Renal cortical epithelial cell (primary cell): ENCODE results near the gene ZBTB45. TPM values are rescaled to one million over a fixed set of nuclear protein-coding genes. Genes with fewer than 3 reads are reported as not detected.
"Not testable (repeated sequence)": the region's sequence is repeated elsewhere in the genome, so short reads cannot be mapped to it uniquely, and the experiment has no call there.

Experiments
- DNase-seq: peaks from one replicate; pipeline ENCODE4 v3.0.0-alpha.2; 2011; ENCODE audit warnings: low read depth
- total RNA-seq: library from RNA; depleted of rRNA; stranded (reverse); fragments of >200 nt; gene quantifications from 2 replicates; pipeline ENCODE4 v1.2.3, GENCODE V29; 2014

Gene ZBTB45
- total RNA-seq, 1 donor from 2014 or later: 10.2 TPM

DNA sequence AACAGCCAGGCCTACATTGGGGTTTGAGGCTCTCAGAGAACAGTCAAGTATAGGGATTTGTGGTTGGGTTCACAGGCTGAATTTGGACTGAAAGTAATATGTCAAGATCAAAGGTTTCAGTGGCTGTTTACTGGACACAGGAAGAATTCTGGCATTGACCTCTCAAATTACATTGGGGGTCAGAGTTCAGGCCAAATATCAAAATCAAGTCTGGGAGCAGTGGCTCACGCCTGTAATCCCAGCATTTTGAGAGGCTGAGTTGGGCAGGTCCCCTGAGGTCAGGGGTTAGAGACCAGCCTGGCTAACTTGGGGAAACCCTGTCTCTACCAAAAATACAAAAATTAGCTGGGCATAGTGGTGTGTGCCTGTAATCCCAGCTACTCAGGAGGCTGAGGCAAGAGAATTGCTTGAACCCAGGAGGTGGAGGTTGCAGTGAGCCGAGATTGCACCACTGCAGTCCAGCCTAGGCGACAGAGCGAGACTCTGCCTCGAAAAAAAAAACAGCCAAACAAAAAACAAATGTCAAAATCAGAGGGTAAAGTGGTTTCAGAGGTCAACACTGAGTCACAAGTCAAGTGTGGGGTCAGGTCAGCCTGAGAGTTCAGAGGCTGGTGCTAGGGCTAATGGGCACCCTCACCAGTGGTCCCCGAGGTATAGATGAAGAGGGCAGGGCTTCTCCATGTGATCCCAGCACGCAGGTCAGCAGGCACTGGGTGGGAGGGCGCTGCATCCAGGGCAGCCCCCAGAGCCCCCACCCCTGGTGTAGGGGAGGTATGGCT lies 9.3 kb downstream of the ZBTB45 start:
- DNase-seq: no peak

DNA sequence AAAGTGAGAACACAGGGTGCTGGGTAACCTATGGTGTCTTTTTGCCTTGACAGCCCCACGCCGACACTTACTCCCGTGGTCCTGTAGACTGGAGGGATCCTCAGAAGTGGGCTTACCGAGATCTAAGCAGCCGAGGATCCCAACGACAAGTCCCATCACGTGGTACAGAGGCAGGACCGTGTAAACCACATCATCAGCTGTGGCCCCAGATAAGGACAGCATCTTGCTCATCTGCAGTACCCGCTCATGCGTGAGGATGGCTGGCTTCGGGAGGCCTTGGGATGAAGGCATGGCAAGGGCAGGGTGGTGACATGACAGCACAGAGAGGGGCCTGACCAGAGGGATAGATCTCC lies 9.9 kb downstream of the ZBTB45 start:
- no peak for DNase-seq

DNA sequence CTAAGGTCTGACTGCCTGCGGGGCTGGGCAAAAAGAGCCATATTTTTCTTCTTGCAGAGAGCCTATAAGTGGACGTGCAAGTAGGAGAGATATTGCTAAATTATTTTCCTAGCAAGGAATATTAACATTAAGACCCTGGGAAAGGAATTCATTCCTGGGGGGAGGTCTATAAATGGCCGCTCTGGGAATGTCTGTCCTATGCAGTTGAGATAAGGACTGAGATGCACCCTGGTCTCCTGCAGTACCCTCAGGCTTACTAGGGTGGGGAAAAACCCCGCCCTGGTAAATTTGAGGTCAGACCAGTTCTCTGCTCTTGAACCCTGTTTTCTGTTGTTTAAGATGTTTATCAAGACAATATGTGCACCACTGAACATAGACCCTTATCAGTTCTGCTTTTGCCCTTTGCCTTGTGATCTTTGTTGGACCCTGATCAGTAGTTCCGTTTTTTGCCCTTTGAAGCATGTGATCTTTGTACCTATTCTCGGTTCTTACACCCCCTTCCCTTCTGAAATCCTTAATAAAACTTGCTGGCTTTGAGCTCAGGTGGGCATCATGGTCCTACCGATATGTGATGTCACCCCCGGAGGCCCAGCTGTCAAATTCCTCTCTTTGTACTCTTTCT lies 11.9 kb downstream of the ZBTB45 start:
- DNase-seq: not testable (repeated sequence)

DNA sequence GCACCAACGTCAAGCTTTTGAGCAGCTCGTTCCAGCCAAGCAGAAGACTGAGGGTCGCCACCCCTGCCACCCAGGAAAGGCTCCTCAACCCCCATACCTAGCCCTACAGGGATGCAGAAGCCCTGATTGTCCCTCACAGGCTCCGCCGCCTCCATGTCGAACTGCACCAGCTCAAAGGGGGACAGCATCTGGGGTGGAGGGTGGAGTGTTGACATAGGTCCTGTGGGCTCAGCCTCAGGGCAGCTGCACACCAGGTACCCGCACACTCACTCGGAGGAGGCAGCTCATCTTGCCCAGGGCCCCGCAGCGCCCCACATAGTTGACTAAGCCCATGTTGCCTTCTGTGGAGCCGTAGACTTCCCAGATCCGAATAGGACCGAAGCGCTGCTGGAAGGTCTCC lies 19.4 kb downstream of the ZBTB45 start:
- DNase-seq: no peak

DNA sequence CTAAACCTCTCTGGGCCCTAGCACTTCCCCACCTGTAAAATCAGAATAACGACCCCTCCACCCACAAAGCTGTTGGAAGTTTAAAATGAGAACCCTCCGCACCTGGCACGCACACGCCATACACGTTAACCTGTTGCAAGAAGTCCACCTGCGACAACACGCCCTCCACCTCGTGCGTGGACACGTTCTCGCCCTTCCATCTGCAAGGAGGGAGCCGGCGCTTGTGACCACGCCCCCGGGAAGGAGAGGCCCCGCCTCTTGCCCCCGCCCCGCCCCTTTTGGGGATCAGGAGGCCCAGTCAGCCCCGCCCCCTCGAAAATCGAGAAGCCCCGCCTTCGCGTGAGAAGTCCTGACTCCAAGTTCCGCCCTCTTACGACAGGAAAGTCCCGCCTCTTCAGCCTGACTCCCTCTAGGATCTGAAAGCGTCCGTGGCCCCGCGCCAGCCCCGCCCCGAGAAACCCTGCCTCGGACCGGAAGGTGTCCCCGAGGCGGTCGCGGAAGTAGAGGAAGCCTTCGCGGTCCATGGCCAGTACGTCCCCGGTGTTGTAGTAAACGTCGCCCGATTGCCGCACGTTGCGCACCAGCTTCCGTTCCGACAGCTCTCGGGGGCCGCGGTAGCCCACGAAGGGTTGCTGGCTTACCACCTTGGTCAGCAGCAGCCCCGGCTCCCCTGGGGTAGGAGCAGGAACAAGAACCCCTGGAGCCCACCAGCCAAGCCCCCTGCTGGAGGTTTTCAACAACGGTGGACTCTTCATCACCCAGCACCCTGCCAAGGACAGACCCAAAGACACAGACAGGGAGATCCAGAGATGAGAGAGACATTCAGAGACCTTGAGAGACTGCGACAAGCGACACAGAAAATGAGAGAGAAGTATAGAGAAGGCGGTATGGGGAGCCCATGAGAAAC lies 20.3 kb downstream of the ZBTB45 start:
- peak; percentile 97 for DNase-seq

DNA sequence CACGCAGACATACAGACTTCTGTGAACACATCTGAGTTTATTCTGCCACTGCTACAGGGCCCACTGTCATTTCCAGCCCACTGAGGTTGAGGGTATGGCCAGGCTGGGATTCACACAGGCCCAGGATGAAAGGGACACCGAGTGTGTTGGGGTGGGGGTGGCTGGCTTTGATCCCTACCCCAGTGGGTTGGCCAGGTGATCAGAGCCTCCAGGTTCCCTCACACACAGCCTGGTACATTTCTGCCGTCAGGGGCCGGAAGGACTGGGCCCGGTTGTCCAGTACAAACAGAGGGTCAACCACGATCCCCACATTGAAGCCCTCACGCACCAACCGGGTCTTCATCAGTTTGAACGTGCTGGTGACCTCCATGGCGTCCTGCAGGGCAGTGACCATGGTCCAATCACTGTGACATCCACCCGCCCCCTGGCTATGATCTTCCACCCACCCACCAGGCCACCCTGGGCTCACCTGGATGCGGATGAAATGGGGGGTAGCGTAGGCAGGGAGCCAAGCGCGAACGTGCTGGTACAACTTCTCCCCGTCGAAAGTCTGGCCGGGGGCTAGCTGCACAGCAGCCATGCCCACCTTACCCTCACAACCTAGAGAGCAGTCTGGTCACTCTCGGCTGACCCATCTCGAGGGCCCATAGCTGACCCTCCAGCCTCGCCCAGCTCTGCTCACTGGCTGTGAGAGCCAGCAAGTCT lies 21.1 kb downstream of the ZBTB45 start:
- no peak for DNase-seq

DNA sequence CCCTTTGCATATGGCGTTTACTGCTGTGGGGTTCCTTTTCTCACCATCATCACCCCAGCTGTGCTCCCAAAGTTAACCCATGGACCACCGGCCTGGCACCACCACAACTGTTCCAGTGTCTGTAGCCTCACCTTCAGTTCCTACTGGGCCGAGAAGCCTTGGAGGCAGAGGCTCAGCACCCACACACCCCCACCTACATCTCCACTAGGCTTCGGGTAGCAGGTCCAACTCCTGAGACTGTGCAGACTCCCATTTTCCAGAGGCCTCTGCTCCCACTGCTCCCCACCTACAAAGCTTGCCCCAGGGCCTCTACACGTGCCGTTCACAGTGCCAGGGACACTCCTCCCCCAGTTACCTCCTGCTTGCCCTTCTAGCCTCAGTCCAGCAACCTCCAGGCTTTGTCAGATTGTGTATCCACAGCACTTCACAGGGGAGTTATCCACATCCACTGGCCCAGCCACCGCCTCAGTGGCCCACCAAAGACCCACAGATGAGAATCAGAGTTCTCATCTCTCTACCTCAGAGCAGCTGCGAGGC lies 21.9 kb downstream of the ZBTB45 start:
- no peak for DNase-seq

DNA sequence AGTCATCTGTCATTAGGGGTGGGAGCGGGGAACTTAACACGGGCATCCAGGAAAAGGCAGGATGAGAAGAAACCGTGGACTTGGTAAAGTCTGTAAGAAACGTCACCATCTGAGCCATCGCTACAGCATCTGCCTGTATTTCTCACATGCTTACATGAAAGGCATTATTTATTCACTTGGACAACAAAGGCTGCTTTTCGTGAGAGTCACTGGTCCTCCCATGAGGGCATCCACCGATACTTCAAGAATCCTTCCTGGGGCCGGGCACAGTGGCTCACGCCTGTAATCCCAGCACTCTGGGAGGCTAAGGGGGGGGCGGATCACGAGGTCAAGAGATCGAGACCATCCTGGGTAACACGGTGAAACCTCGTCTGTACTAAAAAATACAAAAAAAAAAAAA lies 27.3 kb downstream of the ZBTB45 start:
- no peak for DNase-seq

DNA sequence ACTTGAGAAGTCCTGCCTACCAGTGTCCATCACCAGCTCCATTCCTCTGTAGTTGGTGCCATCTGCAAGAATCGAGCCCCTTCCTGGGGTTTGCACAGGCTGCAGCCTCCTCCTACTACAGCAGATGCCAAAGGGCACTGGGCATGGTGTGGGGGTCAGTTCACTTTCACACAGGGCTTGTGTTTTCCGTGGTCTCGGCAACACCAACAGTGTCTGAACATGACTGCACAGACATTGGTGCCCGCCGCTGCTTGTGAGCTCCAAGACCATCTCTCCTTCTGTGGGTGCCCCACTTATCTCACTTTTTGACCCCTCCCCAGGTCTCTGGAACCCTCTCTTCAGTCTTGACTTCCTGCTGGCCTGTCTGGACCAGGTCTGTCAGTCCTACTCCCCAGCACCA lies 28.2 kb downstream of the ZBTB45 start:
- no peak for DNase-seq

DNA sequence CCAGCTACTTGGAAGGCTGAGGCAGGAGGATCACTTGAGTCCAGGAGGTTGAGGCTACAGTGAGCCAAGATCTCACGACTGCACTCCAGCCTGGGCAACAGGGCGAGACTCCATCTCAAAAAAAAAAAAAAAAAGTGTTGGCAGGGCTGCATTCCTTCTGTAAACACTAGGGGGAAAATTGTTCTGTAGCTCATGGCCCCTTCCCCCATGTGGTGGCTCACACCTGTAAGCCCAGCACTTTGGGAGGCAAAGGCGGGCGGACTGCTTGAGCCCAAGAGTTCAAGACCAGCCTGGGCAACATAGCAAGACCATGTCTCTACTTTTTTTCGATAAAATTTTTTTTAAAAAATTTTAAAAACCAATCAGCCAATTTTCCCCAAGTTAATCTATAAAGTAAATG lies 35.3 kb downstream of the ZBTB45 start:
- DNase-seq: not testable (repeated sequence)

DNA sequence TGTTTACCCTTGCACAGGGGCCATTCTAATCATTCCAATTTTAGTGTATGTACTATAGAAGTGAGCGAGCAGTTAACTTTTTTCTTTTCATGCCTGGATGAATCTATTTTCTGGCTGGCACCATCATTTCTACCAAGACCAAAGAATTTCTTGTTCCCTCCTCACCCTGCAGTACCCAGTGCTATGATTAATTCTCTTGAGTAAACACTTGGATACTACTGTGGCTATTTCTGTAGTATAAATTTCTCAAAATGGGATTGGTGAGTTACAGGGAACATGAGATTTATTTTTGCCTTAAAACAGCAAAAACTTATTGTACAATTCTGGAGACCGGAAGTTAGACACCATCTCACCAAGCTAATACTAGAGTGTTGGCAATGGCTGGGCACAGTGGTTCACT lies 35.8 kb downstream of the ZBTB45 start:
- no peak for DNase-seq

DNA sequence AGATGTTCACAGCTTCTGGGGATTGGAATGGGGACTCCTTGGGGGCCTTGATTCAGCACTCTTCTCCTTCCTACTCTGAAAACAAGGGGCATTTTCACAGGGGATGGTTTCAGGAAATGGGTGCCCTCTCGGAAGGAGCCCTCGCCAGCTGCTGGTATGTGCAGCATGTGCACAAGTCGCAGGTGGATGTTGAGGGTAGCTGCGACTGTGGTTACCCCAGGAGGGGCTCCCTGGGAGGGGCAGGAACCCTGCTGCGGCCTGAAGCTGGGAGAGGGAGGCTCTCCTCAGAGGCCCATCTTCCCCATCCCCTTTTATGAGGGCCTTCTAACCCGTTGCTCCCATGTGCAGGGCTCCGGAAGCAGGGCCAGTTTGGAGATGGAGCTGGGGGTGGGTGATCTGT lies 37.2 kb downstream of the ZBTB45 start:
- no peak for DNase-seq

DNA sequence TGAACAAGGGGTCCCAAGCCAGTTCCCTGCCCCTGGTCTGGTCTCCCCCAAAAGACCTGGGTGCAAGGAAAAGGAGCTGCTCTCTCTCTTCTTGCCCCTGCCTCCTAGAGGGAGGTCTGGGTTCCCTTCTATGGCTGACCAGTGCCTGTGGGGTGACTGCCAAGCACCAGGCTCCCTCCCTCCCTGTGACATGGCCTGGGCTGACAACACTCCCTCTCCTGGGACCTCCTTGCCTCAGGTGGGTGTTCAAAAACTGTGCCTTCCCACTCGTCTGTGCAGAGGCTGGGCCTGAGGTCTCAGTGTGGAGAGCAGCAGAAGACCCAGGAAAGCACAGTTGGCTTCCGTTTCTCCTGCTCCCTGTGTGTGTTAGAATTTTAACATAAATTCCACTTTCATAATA lies 38.8 kb downstream of the ZBTB45 start:
- DNase-seq: no peak

DNA sequence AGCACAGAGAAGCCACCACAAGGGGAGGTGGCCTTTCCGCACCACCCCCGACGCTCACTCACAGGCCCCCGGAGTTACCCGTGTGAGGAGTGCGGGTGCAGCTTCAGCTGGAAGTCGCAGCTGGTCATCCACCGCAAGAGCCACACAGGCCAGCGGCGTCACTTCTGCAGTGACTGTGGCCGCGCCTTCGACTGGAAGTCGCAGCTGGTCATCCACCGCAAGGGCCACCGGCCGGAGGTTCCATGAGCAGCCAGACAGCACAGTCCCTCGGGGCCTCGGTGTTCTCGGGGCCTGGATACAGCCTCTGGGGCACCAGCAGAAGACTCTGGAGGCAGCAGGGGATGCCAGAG lies 39.2 kb downstream of the ZBTB45 start:
- no peak for DNase-seq

DNA sequence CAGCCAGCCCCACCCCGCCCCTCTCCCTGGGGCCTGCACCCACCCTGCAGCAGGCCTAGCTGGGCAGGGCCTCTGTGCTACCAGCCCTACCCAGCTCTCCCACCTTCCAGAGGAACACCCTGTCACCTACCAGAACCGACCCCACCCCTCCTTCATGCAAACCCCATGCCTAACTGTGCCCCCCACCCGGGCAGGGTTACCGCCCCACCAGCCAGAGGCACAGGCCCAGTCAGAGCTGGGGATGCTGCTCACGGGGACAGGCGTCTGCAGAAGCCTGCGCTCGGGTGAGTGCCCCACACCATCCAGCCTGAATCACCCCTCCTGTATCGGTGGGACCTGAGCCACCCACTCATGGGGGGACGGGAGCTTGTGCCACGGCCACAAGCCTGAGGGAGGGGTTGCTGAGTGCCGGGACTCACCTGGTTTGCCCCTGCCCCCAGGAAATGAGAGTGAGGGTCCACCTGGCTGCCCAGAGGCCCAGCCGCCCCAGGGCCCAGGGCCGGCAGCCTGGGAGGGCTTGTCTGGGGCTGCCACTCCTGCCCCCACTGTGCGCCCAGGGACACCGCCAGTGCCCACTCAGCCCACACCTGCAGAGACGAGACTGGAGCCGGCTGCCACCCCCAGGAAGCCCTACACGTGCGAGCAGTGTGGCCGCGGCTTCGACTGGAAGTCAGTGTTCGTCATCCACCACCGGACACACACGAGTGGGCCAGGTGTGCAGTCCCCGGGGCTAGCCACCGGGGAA lies 39.7 kb downstream of the ZBTB45 start:
- DNase-seq: no peak

DNA sequence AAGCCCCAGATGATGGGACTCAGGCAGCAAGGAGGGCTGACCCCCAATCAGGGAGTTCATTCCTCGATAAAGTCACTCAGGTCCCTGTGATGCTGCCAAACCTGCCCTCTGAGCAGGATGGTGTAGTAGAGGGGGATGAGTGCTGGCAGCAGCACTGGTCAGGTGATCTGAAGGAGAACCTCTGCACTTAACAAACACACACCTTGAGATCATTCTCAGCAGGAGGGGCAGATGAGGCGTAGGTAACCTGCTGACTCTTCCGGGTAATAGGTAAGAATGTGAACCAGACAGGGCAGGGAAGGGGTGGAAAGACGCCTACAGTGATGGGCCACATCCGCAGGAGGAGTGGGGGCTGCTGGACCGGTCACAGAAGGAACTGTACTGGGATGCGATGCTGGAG lies 40.3 kb downstream of the ZBTB45 start:
- DNase-seq: no peak

DNA sequence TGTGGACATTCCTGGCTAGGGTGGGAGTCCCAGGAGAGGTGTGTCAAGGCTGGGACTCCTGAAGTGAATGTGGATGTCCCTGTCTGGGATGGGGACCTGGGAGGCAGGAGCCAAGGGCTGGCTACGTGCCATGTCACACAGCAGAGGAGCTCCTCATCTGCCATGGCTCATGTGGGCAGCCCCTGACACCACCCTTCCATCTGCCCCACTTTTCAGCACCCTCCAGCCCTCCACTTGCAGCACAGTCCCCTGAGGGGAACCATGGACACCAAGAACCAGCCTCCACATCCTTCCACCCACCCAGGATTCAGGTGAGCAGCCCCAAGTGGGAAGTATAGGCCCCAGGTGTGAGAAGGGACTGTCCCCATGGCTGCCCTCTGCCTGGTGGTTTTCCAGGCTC lies 41.7 kb downstream of the ZBTB45 start:
- no peak for DNase-seq

DNA sequence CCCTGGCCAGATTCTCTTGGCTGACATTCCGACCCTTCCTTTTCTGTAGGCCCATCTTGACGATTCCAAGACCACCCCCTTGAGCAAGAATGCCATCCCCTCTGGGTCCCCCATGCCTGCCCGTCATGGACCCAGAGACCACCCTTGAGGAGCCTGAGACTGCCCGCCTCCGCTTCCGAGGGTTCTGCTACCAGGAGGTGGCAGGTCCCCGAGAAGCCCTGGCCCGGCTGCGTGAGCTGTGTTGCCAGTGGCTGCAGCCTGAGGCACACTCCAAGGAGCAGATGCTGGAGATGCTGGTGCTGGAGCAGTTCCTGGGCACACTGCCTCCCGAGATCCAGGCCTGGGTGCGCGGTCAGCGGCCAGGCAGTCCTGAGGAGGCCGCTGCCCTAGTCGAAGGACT lies 42.5 kb downstream of the ZBTB45 start:
- DNase-seq: no peak

DNA sequence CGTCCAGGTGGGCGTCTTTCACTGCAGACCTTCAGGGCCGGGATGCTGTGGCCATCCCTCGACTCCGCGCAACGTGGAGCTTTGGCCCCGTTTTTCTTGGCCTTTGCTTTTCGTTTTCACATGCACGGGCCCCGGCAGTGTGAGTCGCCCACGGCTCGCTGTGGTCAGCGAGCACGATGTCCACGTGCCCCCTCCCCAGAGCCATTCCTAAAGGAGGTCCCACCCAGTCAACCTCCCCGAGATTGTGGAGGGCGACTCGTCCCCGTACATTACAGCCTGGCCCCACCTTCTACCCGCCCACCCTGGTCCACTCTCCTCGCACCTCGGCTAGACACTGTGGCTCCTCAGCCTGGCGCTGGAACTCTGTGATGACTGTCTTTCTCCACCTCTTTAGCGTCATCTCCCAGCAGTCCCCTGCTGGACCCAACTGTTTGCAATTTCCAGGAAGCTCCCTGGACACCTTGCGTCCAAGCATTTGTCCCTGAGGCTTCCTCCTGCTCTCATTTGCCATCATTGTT lies 43.1 kb downstream of the ZBTB45 start:
- no peak for DNase-seq

DNA sequence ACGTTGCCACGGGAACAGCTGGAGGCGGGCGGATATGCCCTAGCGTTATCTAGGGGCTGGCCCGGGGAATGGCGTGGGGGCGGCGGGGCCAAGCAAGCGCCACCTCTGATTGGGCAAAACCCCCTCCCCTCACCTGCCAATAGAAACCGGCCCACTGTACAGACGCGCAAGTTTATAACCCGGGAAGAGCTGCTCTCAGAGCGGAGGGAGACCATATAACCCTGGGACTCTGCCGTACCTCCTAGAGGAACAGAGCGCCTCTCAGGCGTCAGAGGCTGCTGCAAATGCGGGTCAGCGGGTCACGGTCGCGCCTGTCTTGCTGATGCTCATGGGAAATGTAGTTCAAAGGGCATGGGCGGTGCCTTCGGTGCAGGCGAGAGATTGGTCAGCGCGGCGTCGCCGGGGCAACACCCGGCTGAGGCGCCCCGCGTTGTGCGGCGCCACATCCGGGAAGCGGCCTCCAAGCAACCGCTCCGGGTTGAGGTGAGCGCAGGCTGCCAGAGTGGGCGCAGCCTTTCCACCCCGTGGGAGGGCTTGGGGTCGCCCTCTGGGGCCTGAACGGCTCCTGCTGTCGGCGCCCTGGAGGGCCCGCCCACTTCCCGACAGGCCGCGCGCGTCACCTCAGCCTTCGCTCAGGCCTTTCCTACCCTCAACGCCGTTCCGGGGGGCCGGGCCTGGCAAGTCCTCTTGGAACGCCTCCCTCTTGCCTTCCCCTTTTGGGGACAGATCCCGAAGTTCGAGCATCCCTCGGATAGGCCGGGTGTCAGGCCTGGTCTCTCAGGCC lies 43.7 kb downstream of the ZBTB45 start, which contains the start of gene ZNF446:
ZNF446 (plus strand) TSS at position 639 of the 784 bp plus-strand sequence. CDS start 867 bp downstream, outside the sequence.
- peak; percentile 94 for DNase-seq
